NCI-H146 treated with DMSO at 0.1 percent for 48 hours (cell line): ENCODE results near the gene STAT4.
A peak's percentile ranks its signal among the peaks of the same experiment; 100 is the strongest.

Source experiments
- DNase-seq: peaks from one replicate; lab custom pipeline; 2025; ENCODE audit not compliant: unreplicated experiment; lab: John Stamatoyannopoulos, UW

Gene STAT4

GRCh38 chr2:191086706-191087105 is 64.1 kb downstream of the STAT4 start:
- no peak for DNase-seq

- DNase-seq, result no peak
Measured at GRCh38 chr2:191083540-191083939, 67.3 kb downstream of the STAT4 start.

GRCh38 chr2:191082321-191082720 is 68.5 kb downstream of the STAT4 start:
- no peak for DNase-seq

GRCh38 chr2:191081411-191082155 is 69.2 kb downstream of the STAT4 start:
- no peak for DNase-seq

GRCh38 chr2:191078165-191078867 is 72.5 kb downstream of the STAT4 start:
- DNase-seq, result no peak

- DNase-seq, result no peak
Measured at GRCh38 chr2:191070276-191070675, 80.5 kb downstream of the STAT4 start.

- no peak for DNase-seq
Measured at GRCh38 chr2:191069606-191070005, 81.2 kb downstream of the STAT4 start.

- DNase-seq, result no peak
Measured at GRCh38 chr2:191066919-191067233, 83.9 kb downstream of the STAT4 start.

GRCh38 chr2:191066197-191066918 is 84.4 kb downstream of the STAT4 start:
- DNase-seq, result no peak

GRCh38 chr2:191065785-191066184 is 85.0 kb downstream of the STAT4 start:
- DNase-seq, result no peak

- no peak for DNase-seq
Measured at GRCh38 chr2:191064590-191064989, 86.2 kb downstream of the STAT4 start.

- DNase-seq, result no peak
Measured at GRCh38 chr2:191063584-191063983, 87.2 kb downstream of the STAT4 start.

GRCh38 chr2:191061381-191061980 is 89.3 kb downstream of the STAT4 start:
- DNase-seq, result no peak

- DNase-seq, result no peak
Measured at GRCh38 chr2:191059308-191059707, 91.5 kb downstream of the STAT4 start.

GRCh38 chr2:191056228-191056627 is 94.6 kb downstream of the STAT4 start:
- no peak for DNase-seq

GRCh38 chr2:191053256-191053655 is 97.5 kb downstream of the STAT4 start:
- no peak for DNase-seq

- DNase-seq, result peak; percentile 13
Measured at GRCh38 chr2:191051825-191052778, 98.7 kb downstream of the STAT4 start.

GRCh38 chr2:191051177-191051576 is 99.6 kb downstream of the STAT4 start:
- no peak for DNase-seq

- DNase-seq, result no peak
Measured at GRCh38 chr2:191050640-191050987, 100.2 kb downstream of the STAT4 start.

GRCh38 chr2:191049728-191050639 is 100.8 kb downstream of the STAT4 start:
- DNase-seq, result peak; percentile 49
